ENCODE measurements around the gene SEPTIN6.
"Not testable (repeated sequence)": the region's sequence is repeated elsewhere in the genome, so short reads cannot be mapped to it uniquely, and the experiment has no call there.

DNA sequence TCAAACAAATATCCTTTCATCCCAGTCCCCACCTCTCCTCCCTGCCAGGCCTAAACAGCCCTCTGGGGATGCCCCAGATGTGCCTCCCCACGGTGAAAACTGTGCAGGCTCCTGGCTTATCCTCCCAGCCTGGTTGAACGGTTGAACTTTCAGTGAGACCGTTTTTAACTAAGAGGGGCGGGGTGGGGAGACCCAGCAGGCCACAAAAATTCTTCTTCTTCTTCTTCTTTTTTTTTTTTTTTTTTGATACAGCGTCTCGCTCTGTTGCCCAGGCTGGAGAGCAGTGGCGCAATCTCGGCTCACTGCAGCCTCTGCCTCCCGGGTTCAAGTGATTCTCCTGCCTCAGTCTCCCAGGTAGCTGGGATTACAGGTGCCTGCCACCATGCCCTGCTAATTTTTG lies 28.1 kb downstream of the SEPTIN6 start:
- not testable (repeated sequence) for TF ChIP-seq EP300, POLR2A, POLR2AphosphoS5 (IDR thresholded peaks at IDR 0.05)
- TF ChIP-seq, protein P1, sequence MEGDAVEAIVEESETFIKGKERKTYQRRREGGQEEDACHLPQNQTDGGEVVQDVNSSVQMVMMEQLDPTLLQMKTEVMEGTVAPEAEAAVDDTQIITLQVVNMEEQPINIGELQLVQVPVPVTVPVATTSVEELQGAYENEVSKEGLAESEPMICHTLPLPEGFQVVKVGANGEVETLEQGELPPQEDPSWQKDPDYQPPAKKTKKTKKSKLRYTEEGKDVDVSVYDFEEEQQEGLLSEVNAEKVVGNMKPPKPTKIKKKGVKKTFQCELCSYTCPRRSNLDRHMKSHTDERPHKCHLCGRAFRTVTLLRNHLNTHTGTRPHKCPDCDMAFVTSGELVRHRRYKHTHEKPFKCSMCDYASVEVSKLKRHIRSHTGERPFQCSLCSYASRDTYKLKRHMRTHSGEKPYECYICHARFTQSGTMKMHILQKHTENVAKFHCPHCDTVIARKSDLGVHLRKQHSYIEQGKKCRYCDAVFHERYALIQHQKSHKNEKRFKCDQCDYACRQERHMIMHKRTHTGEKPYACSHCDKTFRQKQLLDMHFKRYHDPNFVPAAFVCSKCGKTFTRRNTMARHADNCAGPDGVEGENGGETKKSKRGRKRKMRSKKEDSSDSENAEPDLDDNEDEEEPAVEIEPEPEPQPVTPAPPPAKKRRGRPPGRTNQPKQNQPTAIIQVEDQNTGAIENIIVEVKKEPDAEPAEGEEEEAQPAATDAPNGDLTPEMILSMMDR (IDR thresholded peaks at IDR 0.05): not testable (repeated sequence)

Data from upper lobe of left lung (tissue), 4 donors.